Cardiac muscle cell (in vitro differentiated cells and primary cell): ENCODE results near the gene ITGB8. TPM values are rescaled to one million over a fixed set of nuclear protein-coding genes. Genes with fewer than 3 reads are reported as not detected.

Experiments used
- DNase-seq, 2 donors: peaks; one replicate each; pipeline versions ENCODE4 v3.0.0 to v3.0.0-alpha.2; 2010 to 2017; ENCODE audit warnings: low read depth in 1 of 2, low spot score in 1 of 2
- H3K27ac ChIP-seq: fragments of 200-600 bp; sonication (generic); 2 replicates; pipeline ENCODE4 v1.5.1; 2016
- H3K27me3 ChIP-seq: fragments of 200-600 bp; sonication (generic); 2 replicates; pipeline ENCODE4 v1.6.0; 2016; ENCODE audit warnings: control low read depth
- H3K36me3 ChIP-seq: fragments of 200-600 bp; sonication (generic); 2 replicates; pipeline ENCODE4 v1.5.1; 2016; ENCODE audit warnings: control low read depth
- H3K4me1 ChIP-seq: fragments of 200-600 bp; sonication (generic); 2 replicates; pipeline ENCODE4 v1.8.1; 2017; ENCODE audit warnings: low read depth, mild to moderate bottlenecking, mixed run types
- H3K4me3 ChIP-seq: fragments of 200-600 bp; sonication (generic); 2 replicates; pipeline ENCODE4 v1.5.1; 2016; ENCODE audit warnings: mild to moderate bottlenecking
- H3K9me3 ChIP-seq: fragments of 200-600 bp; sonication (generic); 2 replicates; pipeline ENCODE4 v1.5.1; 2017; ENCODE audit warnings: low read depth, mild to moderate bottlenecking, control low read depth
- polyA plus RNA-seq: library from polyadenylated mRNA; unstranded; fragments of >200 nt; fragmentation: Nextera tagmentation; extraction: Ambion mirVana; gene quantifications from 2 replicates; pipeline ENCODE4 v1.2.1, GENCODE V29; 2016
- total RNA-seq: library from RNA; depleted of rRNA; stranded (reverse); fragments of >200 nt; gene quantifications from 2 replicates; pipeline ENCODE4 v1.2.3, GENCODE V29; 2016
- TF ChIP-seq, protein P1 (sequence below): IDR thresholded peaks from 2 replicates; pipeline ENCODE4 v1.5.1; 2012; ENCODE audit warnings: low read depth, mild to moderate bottlenecking, low read length

Gene ITGB8
- total and polyA plus RNA-seq, 2 experiments from 2014 or later: 0.34 to 2.0 TPM

DNA sequence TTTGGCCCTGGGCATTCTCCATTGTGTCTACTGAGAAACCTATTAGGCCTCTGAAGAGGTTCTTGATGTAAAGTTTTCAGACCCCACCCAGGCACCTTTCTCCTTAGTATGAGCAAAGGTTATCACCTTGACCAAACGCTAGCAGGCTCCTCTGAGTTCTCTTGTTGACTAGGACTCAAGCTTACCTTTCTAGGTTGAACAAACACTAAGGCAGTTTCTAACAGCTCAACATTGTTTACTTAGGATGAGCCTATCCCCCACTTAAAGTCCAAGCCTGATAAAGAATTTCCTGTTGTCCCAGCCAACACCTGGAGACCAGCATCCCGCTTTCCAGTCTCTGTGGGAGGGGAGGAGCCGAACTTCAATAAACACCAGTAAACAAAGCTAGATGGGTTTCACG lies 26.3 kb upstream of the ITGB8 start:
- no peak overlapping the region for H3K27ac ChIP-seq
- no peak for DNase-seq
- H3K4me3 ChIP-seq: no peak overlapping the region
- TF ChIP-seq, protein P1, sequence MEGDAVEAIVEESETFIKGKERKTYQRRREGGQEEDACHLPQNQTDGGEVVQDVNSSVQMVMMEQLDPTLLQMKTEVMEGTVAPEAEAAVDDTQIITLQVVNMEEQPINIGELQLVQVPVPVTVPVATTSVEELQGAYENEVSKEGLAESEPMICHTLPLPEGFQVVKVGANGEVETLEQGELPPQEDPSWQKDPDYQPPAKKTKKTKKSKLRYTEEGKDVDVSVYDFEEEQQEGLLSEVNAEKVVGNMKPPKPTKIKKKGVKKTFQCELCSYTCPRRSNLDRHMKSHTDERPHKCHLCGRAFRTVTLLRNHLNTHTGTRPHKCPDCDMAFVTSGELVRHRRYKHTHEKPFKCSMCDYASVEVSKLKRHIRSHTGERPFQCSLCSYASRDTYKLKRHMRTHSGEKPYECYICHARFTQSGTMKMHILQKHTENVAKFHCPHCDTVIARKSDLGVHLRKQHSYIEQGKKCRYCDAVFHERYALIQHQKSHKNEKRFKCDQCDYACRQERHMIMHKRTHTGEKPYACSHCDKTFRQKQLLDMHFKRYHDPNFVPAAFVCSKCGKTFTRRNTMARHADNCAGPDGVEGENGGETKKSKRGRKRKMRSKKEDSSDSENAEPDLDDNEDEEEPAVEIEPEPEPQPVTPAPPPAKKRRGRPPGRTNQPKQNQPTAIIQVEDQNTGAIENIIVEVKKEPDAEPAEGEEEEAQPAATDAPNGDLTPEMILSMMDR: no peak
- no peaks in the 10 kb centered on the region for H3K36me3 ChIP-seq
- no peaks in the 10 kb centered on the region for H3K4me1 ChIP-seq
- H3K27me3 ChIP-seq: no peaks in the 10 kb centered on the region
- no peaks in the 10 kb centered on the region for H3K9me3 ChIP-seq

DNA sequence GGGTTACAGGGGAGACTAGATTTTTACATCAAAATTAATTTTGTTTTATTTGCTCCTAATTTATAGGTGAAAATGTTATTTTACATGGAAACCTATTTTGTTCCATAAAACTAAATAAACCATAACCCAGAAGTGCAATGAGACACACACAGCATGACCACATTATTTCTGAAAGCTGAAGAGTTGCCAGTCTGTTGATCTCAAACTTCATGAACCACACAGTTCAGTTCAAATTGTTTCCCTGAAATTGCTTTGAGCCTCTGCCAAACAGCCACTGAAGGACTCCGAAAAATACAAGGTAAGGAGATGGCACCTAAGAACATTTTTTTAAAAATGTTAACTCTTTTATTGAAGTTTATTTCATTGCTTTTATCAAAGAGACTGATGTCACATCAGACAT lies 25.0 kb upstream of the ITGB8 start:
- Histone ChIP-seq H3K9me3 (no peaks in the 10 kb centered on the region), H3K36me3 (no peaks in the 10 kb centered on the region), H3K27me3 (no peaks in the 10 kb centered on the region), H3K27ac (no peak overlapping the region), H3K4me1 (no peaks in the 10 kb centered on the region), H3K4me3 (no peak overlapping the region)
- no peak for DNase-seq
- TF ChIP-seq, protein P1: no peak

DNA sequence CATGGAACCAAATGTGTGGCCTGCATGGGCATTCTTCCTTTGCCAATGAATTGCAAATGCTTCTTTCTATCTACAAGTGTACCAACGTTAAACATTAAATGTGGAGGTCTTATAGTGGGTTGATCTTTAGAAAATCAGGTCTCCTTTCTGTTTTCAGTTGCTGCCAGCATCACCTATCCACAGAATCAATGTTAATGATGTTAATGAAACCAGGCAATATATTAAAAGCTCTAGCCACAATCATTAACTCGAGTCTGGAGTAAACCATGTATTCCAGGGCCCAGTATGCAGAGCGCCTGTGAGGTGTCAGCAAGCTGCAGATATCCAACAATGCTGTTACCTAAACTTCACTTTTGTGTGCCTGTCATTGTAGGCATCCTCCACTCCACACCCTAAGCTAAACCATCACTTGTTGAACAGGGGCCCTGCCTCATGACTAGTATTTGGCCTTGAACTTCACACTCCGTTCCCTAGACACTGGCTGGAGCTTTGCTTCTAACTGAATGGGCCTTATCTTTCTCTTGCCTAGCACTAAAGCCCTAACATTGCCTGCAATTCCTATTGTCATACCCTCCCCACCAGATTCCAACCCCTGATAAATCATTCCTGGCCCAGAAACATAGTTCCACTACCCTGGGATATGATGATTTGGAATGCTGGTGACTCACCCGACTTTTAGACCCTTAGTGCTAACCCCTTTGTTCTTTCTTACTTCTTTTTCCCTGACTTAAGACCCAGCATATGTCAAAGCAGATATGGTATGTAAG lies 24.3 kb upstream of the ITGB8 start:
- Histone ChIP-seq H3K27ac (no peak overlapping the region), H3K36me3 (no peaks in the 10 kb centered on the region), H3K4me3 (no peak overlapping the region), H3K27me3 (no peaks in the 10 kb centered on the region), H3K4me1 (no peaks in the 10 kb centered on the region), H3K9me3 (no peaks in the 10 kb centered on the region)
- peak in 1 of 2 donors; percentile 34 for DNase-seq
- TF ChIP-seq, protein P1: no peak

GRCh38 chr7:20307119-20307518 lies 23.6 kb upstream of the ITGB8 start:
- DNase-seq: peak in 1 of 2 donors; percentile 78
- H3K9me3 ChIP-seq: no peaks in the 10 kb centered on the region
- H3K36me3 ChIP-seq: no peaks in the 10 kb centered on the region
- no peak overlapping the region for H3K27ac ChIP-seq
- H3K4me3 ChIP-seq: no peak overlapping the region
- H3K4me1 ChIP-seq: no peaks in the 10 kb centered on the region
- no peaks in the 10 kb centered on the region for H3K27me3 ChIP-seq
- TF ChIP-seq, protein P1: no peak

DNA sequence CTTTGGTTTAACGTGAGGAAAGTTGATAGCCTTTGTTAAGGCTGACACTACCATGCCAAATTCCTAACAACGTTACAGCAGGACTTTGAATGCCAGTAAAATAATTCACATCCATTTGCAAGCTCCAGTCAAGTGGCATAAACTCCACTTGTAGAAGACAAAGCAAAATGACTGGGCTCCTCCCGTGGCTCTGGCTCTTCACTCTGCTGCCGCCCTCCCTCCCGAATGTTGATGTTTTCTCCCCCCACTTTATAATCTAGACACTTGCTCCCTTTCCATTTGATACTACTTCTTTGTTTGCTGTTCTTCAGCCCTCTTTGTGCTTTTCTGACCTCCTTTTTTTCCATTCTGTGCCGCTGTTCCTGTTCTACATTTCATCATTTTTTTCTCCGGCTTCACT lies 22.8 kb upstream of the ITGB8 start:
- H3K27me3 ChIP-seq: no peaks in the 10 kb centered on the region
- TF ChIP-seq, protein P1: no peak
- H3K9me3 ChIP-seq: no peaks in the 10 kb centered on the region
- DNase-seq: no peak
- H3K4me1 ChIP-seq: no peaks in the 10 kb centered on the region
- no peak overlapping the region for H3K27ac ChIP-seq
- H3K36me3 ChIP-seq: no peaks in the 10 kb centered on the region
- no peak overlapping the region for H3K4me3 ChIP-seq
